CD14-positive monocyte (primary cell): ENCODE data around the gene CERK. TPM values are rescaled to one million over a fixed set of nuclear protein-coding genes. Genes with fewer than 3 reads are reported as not detected.

Experiments used
- DNase-seq, 3 donors: peaks; one replicate each; pipeline ENCODE4 v3.0.0-alpha.2; 2011 to 2022
- H2AFZ ChIP-seq: 2 replicates; pipeline ENCODE4 v1.6.0; 2012; ENCODE audit warnings: mild to moderate bottlenecking, low read depth, low read length, inconsistent platforms; ENCODE audit not compliant: insufficient read depth, poor library complexity, severe bottlenecking
- H3K27ac ChIP-seq, 2 donors: 1 replicate in 1 of 2; 2 replicates in 1 of 2; pipeline ENCODE4 v1.5.1; 2012 to 2013; ENCODE audit warnings: low read length in 2 of 2, control low read depth in 1 of 2, inconsistent platforms in 1 of 2, low read depth in 1 of 2, mild to moderate bottlenecking in 1 of 2
- H3K27me3 ChIP-seq, 2 donors: one replicate each; pipeline versions ENCODE4 v1.6.0 to v1.6.1; 2011 to 2013; ENCODE audit warnings: low read length in 2 of 2; ENCODE audit not compliant: control insufficient read depth in 2 of 2, insufficient read depth in 2 of 2
- H3K36me3 ChIP-seq, 2 donors: replicated peaks in 1 of 2; 1 replicate in 1 of 2; 2 replicates in 1 of 2; pipeline versions ENCODE4 v1.5.1 to v1.6.1; 2012 to 2013; ENCODE audit warnings: low read length in 2 of 2, control low read depth in 1 of 2, inconsistent platforms in 1 of 2, mild to moderate bottlenecking in 1 of 2; ENCODE audit not compliant: insufficient read depth in 2 of 2, control insufficient read depth in 1 of 2
- H3K4me1 ChIP-seq, 2 donors: 1 replicate in 1 of 2; 2 replicates in 1 of 2; pipeline versions ENCODE4 v1.5.1 to v1.6.1; 2012 to 2013; ENCODE audit warnings: low read length in 2 of 2, control low read depth in 1 of 2, inconsistent platforms in 1 of 2, mild to moderate bottlenecking in 1 of 2, moderate library complexity in 1 of 2; ENCODE audit not compliant: insufficient read depth in 2 of 2, control insufficient read depth in 1 of 2
- H3K4me2 ChIP-seq: replicated peaks from 2 replicates; pipeline ENCODE3; 2012; ENCODE audit warnings: low read length, moderate library complexity, mild to moderate bottlenecking; ENCODE audit not compliant: poor library complexity, severe bottlenecking; ENCODE audit errors: extremely low read depth
- H3K4me3 ChIP-seq, 3 experiments: fragments of 200-600 bp in 1 of 3; sonication (generic) in 1 of 3; replicated peaks in 1 of 3; 1 replicate in 2 of 3; 2 replicates in 1 of 3; pipeline ENCODE4 v1.5.1; 2011 to 2013; ENCODE audit warnings: low read length in 3 of 3, mild to moderate bottlenecking in 3 of 3, control low read depth in 2 of 3, low read depth in 2 of 3, inconsistent platforms in 1 of 3, moderate library complexity in 1 of 3
- H3K79me2 ChIP-seq: 2 replicates; pipeline ENCODE4 v1.6.0; 2012; ENCODE audit warnings: mild to moderate bottlenecking, control low read depth, inconsistent platforms, low read length, moderate library complexity; ENCODE audit not compliant: insufficient read depth
- H3K9ac ChIP-seq: 2 replicates; pipeline ENCODE4 v1.6.0; 2017; ENCODE audit warnings: low read length, mild to moderate bottlenecking; ENCODE audit not compliant: insufficient read depth, poor library complexity, severe bottlenecking
- H3K9me3 ChIP-seq, 2 donors: replicated peaks in 1 of 2; 1 replicate in 1 of 2; 2 replicates in 1 of 2; pipeline versions ENCODE4 v1.5.1 to v1.6.1; 2012 to 2013; ENCODE audit warnings: low read length in 2 of 2, control low read depth in 1 of 2; ENCODE audit not compliant: control insufficient read depth in 1 of 2, insufficient read depth in 1 of 2
- H4K20me1 ChIP-seq: 2 replicates; pipeline ENCODE4 v1.6.0; 2012; ENCODE audit warnings: mild to moderate bottlenecking, low read length, control low read depth, moderate library complexity; ENCODE audit not compliant: insufficient read depth
- H3K27ac Mint-ChIP-seq, 7 donors: one replicate each; pipeline ENCODE4 v1.8.0; 2020; ENCODE audit warnings: mild to moderate bottlenecking in 7 of 7, mixed read lengths in 7 of 7, moderate library complexity in 6 of 7, inconsistent platforms in 2 of 7
- H3K27me3 Mint-ChIP-seq, 3 donors: one replicate each; pipeline ENCODE4 v1.8.0; 2021 to 2022; ENCODE audit warnings: low read depth in 3 of 3, mild to moderate bottlenecking in 3 of 3, mixed read lengths in 3 of 3, moderate library complexity in 3 of 3, inconsistent platforms in 1 of 3
- H3K36me3 Mint-ChIP-seq, 2 donors: one replicate each; pipeline ENCODE4 v1.8.0; 2020; ENCODE audit warnings: mixed read lengths in 2 of 2, inconsistent platforms in 1 of 2, mild to moderate bottlenecking in 1 of 2
- H3K4me1 Mint-ChIP-seq: one replicate; pipeline ENCODE4 v1.8.0; 2020; ENCODE audit warnings: mild to moderate bottlenecking, mixed read lengths
- H3K4me3 Mint-ChIP-seq, 2 donors: one replicate each; pipeline ENCODE4 v1.8.0; 2020; ENCODE audit warnings: mild to moderate bottlenecking in 2 of 2, mixed read lengths in 2 of 2, moderate library complexity in 1 of 2
- H3K9me3 Mint-ChIP-seq, 7 donors: one replicate each; pipeline ENCODE4 v1.8.0; 2020 to 2022; ENCODE audit warnings: mixed read lengths in 7 of 7, mild to moderate bottlenecking in 6 of 7, moderate library complexity in 6 of 7, inconsistent platforms in 2 of 7
- CTCF ChIP-seq: fragments of 200-600 bp; IDR thresholded peaks from one replicate; pipeline ENCODE4 v1.8.0; 2022; ENCODE audit warnings: antibody characterized with exemption, mild to moderate bottlenecking
- WGBS: methylation state at CpG from one replicate; pipeline ENCODE4 v1.1.5; 2013; ENCODE audit warnings: missing lambda C conversion rate; ENCODE audit not compliant: insufficient coverage; 5-methylcytosine and 5-hydroxymethylcytosine counted together
- intact Hi-C, 2 donors: fragments of 100-400 bp; cut with micrococcal nuclease; formaldehyde crosslinking; loops; one replicate each; pipeline versions ENCODE4 v1.15.0 to v1.15.1; 2023
- polyA plus RNA-seq, 3 donors: library from polyadenylated mRNA; depleted of rRNA in 1 of 3; unstranded in 2 of 3; stranded (reverse) in 1 of 3; fragments of 300-500 nt in 2 of 3; fragments of >200 nt in 1 of 3; fragmentation: Illumina TruSeq in 2 of 3; gene quantifications; 1 replicate in 2 of 3; 2 replicates in 1 of 3; pipeline ENCODE4 v1.2.3, GENCODE V29; 2012 to 2021

The CERK gene
- polyA plus RNA-seq, 3 donors, result 22.4 to 40.2 (median 24.5) TPM

DNA sequence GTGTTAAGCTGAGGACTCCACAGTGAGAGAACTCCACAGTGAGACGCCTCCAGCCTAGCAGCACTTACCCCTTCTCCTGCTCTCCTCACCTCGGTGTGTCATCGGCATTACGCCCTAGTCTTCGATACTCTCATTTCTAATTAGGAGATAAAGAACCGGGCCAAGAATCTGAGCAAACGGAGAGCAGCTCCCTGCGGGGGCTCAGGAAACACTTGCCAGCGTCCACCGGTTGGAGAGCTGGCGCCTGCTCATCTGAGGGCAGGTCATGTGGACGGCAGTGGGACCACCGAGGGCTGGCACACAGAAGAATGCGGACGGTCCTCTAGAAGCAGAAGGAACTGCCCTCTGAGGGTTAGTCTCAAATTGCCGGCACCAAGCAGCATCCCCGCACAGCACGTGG, 13.0 kb downstream of the CERK start:
- TF ChIP-seq CTCF, result no peak
- peaks cover 87% of the 10 kb centered on the region for H3K79me2 ChIP-seq
- DNase-seq, result no peak
- peaks cover 99% of the 10 kb centered on the region for H4K20me1 ChIP-seq
- H2AFZ ChIP-seq, result no peak overlapping the region
- H3K36me3 Mint-ChIP-seq, result peaks cover 53 to 91% of the 10 kb centered on the region in 2 donors
- peak overlapping the region in 1 of 2 donors; percentile 31 for H3K27ac ChIP-seq
- H3K4me3 ChIP-seq, result no peak overlapping the region
- no peak overlapping the region for H3K9ac ChIP-seq
- H3K27ac Mint-ChIP-seq, result peak overlapping the region in 3 of 7 donors; percentile 57 to 64 (median 58)
- no peaks in the 10 kb centered on the region for H3K9me3 Mint-ChIP-seq
- intact Hi-C loops, result no loop called here
- no peaks in the 10 kb centered on the region for H3K27me3 Mint-ChIP-seq
- no peaks in the 10 kb centered on the region for H3K27me3 ChIP-seq
- H3K4me1 Mint-ChIP-seq, result peaks cover 5% of the 10 kb centered on the region
- no peak overlapping the region for H3K4me2 ChIP-seq
- H3K4me1 ChIP-seq, result no peaks in the 10 kb centered on the region
- 98% methylated on average over 10 of the region's 18 CpGs for WGBS
- peaks cover 46 to 88% of the 10 kb centered on the region in 2 donors for H3K36me3 ChIP-seq
- H3K9me3 ChIP-seq, result no peaks in the 10 kb centered on the region
- H3K4me3 Mint-ChIP-seq, result no peak overlapping the region

DNA sequence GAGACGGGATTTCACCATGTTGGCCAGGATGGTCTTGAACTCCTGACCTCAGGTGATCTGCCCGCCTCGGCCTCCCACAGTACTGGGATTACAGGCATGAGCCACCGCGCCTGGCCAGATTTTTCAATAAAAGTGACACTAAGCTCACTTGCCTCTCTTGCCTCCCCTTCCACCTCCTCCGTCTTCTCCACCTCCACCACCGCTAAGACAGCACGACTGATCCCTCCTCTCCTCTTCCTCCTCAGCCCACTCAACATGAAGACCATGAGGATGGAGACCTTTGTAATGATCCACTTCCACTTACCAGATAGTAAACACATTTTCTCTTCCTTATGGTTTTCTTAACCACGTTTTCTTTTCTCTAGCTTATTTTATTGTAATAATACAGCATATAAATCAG, 14.2 kb downstream of the CERK start:
- H2AFZ ChIP-seq, result no peak overlapping the region
- intact Hi-C loops, result no loop called here
- H3K9me3 ChIP-seq, result no peaks in the 10 kb centered on the region
- H3K9ac ChIP-seq, result no peak overlapping the region
- 100% methylated on average over 7 of the region's 9 CpGs for whole genome bisulfite sequencing
- peaks cover 75% of the 10 kb centered on the region for H3K79me2 ChIP-seq
- peaks cover 58 to 92% of the 10 kb centered on the region in 2 donors for H3K36me3 ChIP-seq
- H4K20me1 ChIP-seq, result peaks cover 99% of the 10 kb centered on the region
- H3K27me3 Mint-ChIP-seq, result no peaks in the 10 kb centered on the region
- H3K4me3 ChIP-seq, result no peak overlapping the region
- TF ChIP-seq CTCF, result no peak
- H3K4me2 ChIP-seq, result no peak overlapping the region
- peaks cover 60 to 92% of the 10 kb centered on the region in 2 donors for H3K36me3 Mint-ChIP-seq
- H3K4me3 Mint-ChIP-seq, result no peak overlapping the region
- peak overlapping the region in 3 of 7 donors; percentile 46 to 70 (median 59) for H3K27ac Mint-ChIP-seq
- H3K27me3 ChIP-seq, result no peaks in the 10 kb centered on the region
- H3K4me1 Mint-ChIP-seq, result peaks cover 5% of the 10 kb centered on the region
- no peak overlapping the region for H3K27ac ChIP-seq
- no peak for DNase-seq
- no peaks in the 10 kb centered on the region for H3K9me3 Mint-ChIP-seq
- H3K4me1 ChIP-seq, result no peaks in the 10 kb centered on the region
